HCT116 (cell line): ENCODE measurements around the gene PXYLP1. TPM values are rescaled to one million over a fixed set of nuclear protein-coding genes. Genes with fewer than 3 reads are reported as not detected.

ENCODE experiments used
- ATAC-seq: fragments of 200-7000 bp; cut with Tn5 transposase; 2 replicates; pipeline ENCODE4 v1.9.1; 2020; ENCODE audit warnings: mild to moderate bottlenecking, moderate library complexity
- BruUV-seq: library from RNA; stranded (reverse); fragments of 400-500 nt; replicated peaks from 2 replicates; lab custom pipeline; 2021; lab: Mats Ljungman, UMichigan
- CTCF ChIA-PET: fragments of 300-600 bp; sonication (Branson Sonifier 250); formaldehyde crosslinking; loops from one replicate; lab custom pipeline; 2021; ENCODE audit warnings: antibody characterized with exemption; lab: Charles Lee
- POLR2A ChIA-PET: fragments of 300-600, 350-600 bp; sonication (Branson Sonifier 250); formaldehyde crosslinking; loops from one replicate; lab custom pipeline; 2021; ENCODE audit warnings: antibody characterized with exemption; lab: Charles Lee
- RAD21 ChIA-PET, 2 experiments: fragments of 300-600 bp; sonication (Branson Sonifier 250); formaldehyde crosslinking; loops; one replicate each; lab custom pipeline; 2023; ENCODE audit warnings: low total read pairs in 2 of 2; ENCODE audit not compliant: uncharacterized antibody in 2 of 2, unreplicated experiment in 2 of 2, low non-redundant PET in 1 of 2; lab: Charles Lee
- DNase-seq: peaks from one replicate; pipeline ENCODE4 v3.0.0-alpha.2; 2010; ENCODE audit warnings: low read depth, low spot score
- H2AFZ ChIP-seq: fragments of 200-600 bp; shearing (Covaris generic), sonication (generic); 2 replicates; pipeline ENCODE4 v1.6.1; 2017; ENCODE audit warnings: low read depth, mixed run types, mixed read lengths, antibody characterized with exemption, low read length; ENCODE audit not compliant: poor library complexity, severe bottlenecking
- H3K27ac ChIP-seq: 2 replicates; pipeline ENCODE4 v1.5.1; 2012; ENCODE audit warnings: low read depth, low read length
- H3K27me3 ChIP-seq: fragments of 200-600 bp; sonication (generic); 2 replicates; pipeline ENCODE4 v1.6.1; 2016; ENCODE audit warnings: mixed run types, low read length, mixed read lengths; ENCODE audit not compliant: insufficient read depth
- H3K36me3 ChIP-seq, 2 experiments: fragments of 200-500 bp in 1 of 2; fragments of 200-600 bp in 1 of 2; sonication (Bioruptor generic) in 1 of 2; sonication (generic) in 1 of 2; 2 replicates each; pipeline versions ENCODE4 v1.5.1 to v1.6.1; 2014 to 2016; ENCODE audit warnings: low read length in 2 of 2, inconsistent platforms in 1 of 2, mixed read lengths in 1 of 2, mixed run types in 1 of 2; ENCODE audit not compliant: insufficient read depth in 2 of 2, control insufficient read depth in 1 of 2
- H3K4me1 ChIP-seq, 2 experiments: fragments of 200-600 bp in 1 of 2; sonication (generic) in 1 of 2; 2 replicates each; pipeline versions ENCODE4 v1.5.1 to v1.6.1; 2012 to 2017; ENCODE audit warnings: low read length in 2 of 2, inconsistent platforms in 1 of 2, mild to moderate bottlenecking in 1 of 2, mixed read lengths in 1 of 2, mixed run types in 1 of 2, moderate library complexity in 1 of 2; ENCODE audit not compliant: insufficient read depth in 2 of 2, control insufficient read depth in 1 of 2
- H3K4me2 ChIP-seq: fragments of 200-600 bp; sonication (generic); 2 replicates; pipeline ENCODE4 v1.6.1; 2017; ENCODE audit warnings: mixed run types, low read length, mixed read lengths
- H3K4me3 ChIP-seq, 2 experiments: fragments of 200-600 bp in 1 of 2; sonication (generic) in 1 of 2; replicated peaks in 1 of 2; 2 replicates each; pipeline ENCODE4 v1.5.1; 2011 to 2016; ENCODE audit warnings: low read length in 2 of 2, control low read depth in 1 of 2, low read depth in 1 of 2, mild to moderate bottlenecking in 1 of 2, mixed read lengths in 1 of 2, mixed run types in 1 of 2
- H3K79me2 ChIP-seq: fragments of 200-600 bp; sonication (generic); 2 replicates; pipeline ENCODE4 v1.6.1; 2017; ENCODE audit warnings: mild to moderate bottlenecking, mixed run types, low read length, moderate library complexity, mixed read lengths; ENCODE audit not compliant: insufficient read depth
- H3K9ac ChIP-seq: fragments of 200-600 bp; sonication (generic); 2 replicates; pipeline ENCODE4 v1.6.1; 2016; ENCODE audit warnings: low read length, mixed read lengths
- H3K9me2 ChIP-seq: fragments of 200-600 bp; sonication (generic), shearing (Covaris generic); 2 replicates; pipeline ENCODE4 v1.6.1; 2017; ENCODE audit warnings: mixed run types, mild to moderate bottlenecking, moderate library complexity; ENCODE audit not compliant: insufficient read depth
- H3K9me3 ChIP-seq, 2 experiments: fragments of 200-500 bp in 1 of 2; fragments of 200-600 bp in 1 of 2; sonication (Bioruptor generic) in 1 of 2; sonication (generic) in 1 of 2; 2 replicates each; pipeline ENCODE4 v1.6.1; 2014 to 2017; ENCODE audit warnings: low read length in 2 of 2, mixed read lengths in 2 of 2, inconsistent platforms in 1 of 2, low read depth in 1 of 2, mild to moderate bottlenecking in 1 of 2, mixed run types in 1 of 2, moderate library complexity in 1 of 2; ENCODE audit not compliant: control insufficient read depth in 1 of 2, insufficient read depth in 1 of 2
- H4K20me1 ChIP-seq: fragments of 200-600 bp; sonication (generic), shearing (Covaris generic); 2 replicates; pipeline ENCODE4 v1.6.1; 2017; ENCODE audit warnings: mixed run types, mild to moderate bottlenecking, moderate library complexity; ENCODE audit not compliant: insufficient read depth
- CBX3 ChIP-seq: IDR thresholded peaks from 2 replicates; pipeline ENCODE4 v1.6.1; 2012; ENCODE audit warnings: low read depth
- CEBPB ChIP-seq: IDR thresholded peaks from 2 replicates; pipeline ENCODE4 v1.6.1; 2012; ENCODE audit warnings: low read depth
- CTCF ChIP-seq, 3 experiments: fragments of 200-600 bp in 1 of 3; sonication (generic) in 1 of 3; IDR thresholded peaks in 2 of 3; conservative IDR thresholded peaks in 1 of 3; 2 replicates each; pipeline ENCODE4 v1.5.1; 2012 to 2017; ENCODE audit warnings: low read depth in 2 of 3, low read length in 2 of 3, antibody characterized with exemption in 1 of 3, borderline replicate concordance in 1 of 3, control low read depth in 1 of 3, mild to moderate bottlenecking in 1 of 3, mixed read lengths in 1 of 3, mixed run types in 1 of 3, moderate library complexity in 1 of 3; ENCODE audit not compliant: insufficient read depth in 1 of 3
- EGR1 ChIP-seq: IDR thresholded peaks from 2 replicates; pipeline ENCODE4 v1.6.1; 2012; ENCODE audit warnings: low read depth
- ELF1 ChIP-seq: IDR thresholded peaks from 2 replicates; pipeline ENCODE4 v1.6.1; 2012; ENCODE audit warnings: low read depth, borderline replicate concordance
- EZH2 ChIP-seq: fragments of 200-600 bp; sonication (generic); IDR thresholded peaks from 2 replicates; pipeline ENCODE4 v1.6.1; 2017; ENCODE audit warnings: antibody characterized with exemption, mixed run types
- JUND ChIP-seq: IDR thresholded peaks from 2 replicates; pipeline ENCODE4 v1.6.1; 2012
- MAX ChIP-seq: IDR thresholded peaks from 2 replicates; pipeline ENCODE4 v1.6.1; 2012
- POLR2A ChIP-seq: IDR thresholded peaks from 2 replicates; pipeline ENCODE4 v1.7.0; 2011; ENCODE audit warnings: borderline replicate concordance; ENCODE audit not compliant: insufficient read depth, insufficient read length; ENCODE audit errors: extremely low read depth
- POLR2AphosphoS5 ChIP-seq: IDR thresholded peaks from 2 replicates; pipeline ENCODE4 v1.6.1; 2011; ENCODE audit warnings: mild to moderate bottlenecking, low read depth, low read length, moderate library complexity
- REST ChIP-seq: IDR thresholded peaks from 2 replicates; pipeline ENCODE4 v1.6.1; 2012; ENCODE audit warnings: low read depth
- SIN3A ChIP-seq: IDR thresholded peaks from 2 replicates; pipeline ENCODE4 v1.6.1; 2012; ENCODE audit warnings: low read depth
- SRF ChIP-seq: IDR thresholded peaks from 2 replicates; pipeline ENCODE4 v1.6.1; 2012; ENCODE audit warnings: low read depth
- TCF7L2 ChIP-seq: IDR thresholded peaks from 2 replicates; pipeline ENCODE4 v1.7.0; 2011; ENCODE audit warnings: borderline replicate concordance, inconsistent platforms; ENCODE audit not compliant: insufficient read depth, insufficient read length; ENCODE audit errors: extremely low read depth
- YY1 ChIP-seq: IDR thresholded peaks from 2 replicates; pipeline ENCODE4 v1.6.1; 2011; ENCODE audit warnings: low read length, low read depth, moderate library complexity, mild to moderate bottlenecking; ENCODE audit not compliant: insufficient replicate concordance; ENCODE audit errors: extremely low read depth
- ZBTB33 ChIP-seq: IDR thresholded peaks from 2 replicates; pipeline ENCODE4 v1.6.1; 2011; ENCODE audit warnings: mild to moderate bottlenecking, low read length, moderate library complexity; ENCODE audit not compliant: insufficient replicate concordance; ENCODE audit errors: extremely low read depth
- ZFX ChIP-seq: fragments of 450-650 bp; IDR thresholded peaks from 2 replicates; pipeline ENCODE4 v1.6.1; 2017
- ZNF274 ChIP-seq: fragments of 200-500 bp; sonication (Bioruptor generic); IDR thresholded peaks from 2 replicates; pipeline ENCODE4 v1.6.1; 2014; ENCODE audit warnings: mild to moderate bottlenecking, low read depth, low read length, inconsistent platforms
- intact Hi-C: fragments of 100-400 bp; cut with micrococcal nuclease; formaldehyde crosslinking; loops from 2 replicates; pipeline ENCODE4 v1.10.0; 2022
- total RNA-seq: library from RNA; stranded (reverse); gene quantifications from one replicate; pipeline ENCODE4 v1.2.1, GENCODE V29; 2021; ENCODE audit not compliant: unreplicated experiment
- TF ChIP-seq, protein P1 (sequence below): IDR thresholded peaks from 2 replicates; pipeline ENCODE4 v1.6.1; 2012

PXYLP1 gene
- total RNA-seq, 1 experiment from 2014 or later: 15.3 TPM

DNA sequence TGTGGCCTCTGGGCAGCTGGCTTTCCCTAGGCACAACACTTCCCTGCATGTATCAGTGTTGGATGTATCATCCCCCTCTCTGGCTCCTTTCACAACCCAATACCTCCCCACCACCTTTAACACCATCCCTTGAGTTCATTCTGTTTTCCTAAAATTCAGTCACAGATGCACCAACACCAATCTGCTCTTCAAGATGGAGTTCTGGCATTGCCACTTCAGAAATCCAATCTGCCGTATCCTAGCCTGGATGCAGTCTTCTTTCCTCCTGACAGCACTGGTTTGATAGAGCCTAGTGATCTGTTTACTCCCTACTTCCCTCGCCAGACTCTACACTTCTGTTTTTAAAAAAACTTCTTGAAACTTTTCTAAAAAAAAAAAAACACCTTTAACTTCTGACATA, 21.7 kb downstream of the PXYLP1 start:
- Histone ChIP-seq H3K4me2 (no peak overlapping the region), H3K79me2 (no peaks in the 10 kb centered on the region), H3K9ac (no peak overlapping the region), H3K27ac (no peak overlapping the region), H3K27me3 (no peaks in the 10 kb centered on the region), H2AFZ (no peak overlapping the region), H3K36me3 (no peaks in the 10 kb centered on the region), H4K20me1 (no peaks in the 10 kb centered on the region), H3K9me3 (no peaks in the 10 kb centered on the region), H3K4me1 (no peaks in the 10 kb centered on the region), H3K4me3 (no peak overlapping the region), H3K9me2 (no peaks in the 10 kb centered on the region)
- DNase-seq: no peak
- ChIA-PET CTCF (no interaction called here), RAD21 (no interaction called here), POLR2A (no interaction called here)
- BruUV-seq: no TSS peak
- intact Hi-C loops: no loop called here
- no peak for ATAC-seq
- no peak for TF ChIP-seq POLR2A
- no peak for TF ChIP-seq CEBPB
- no peak for TF ChIP-seq REST
- no peak for TF ChIP-seq ZNF274
- TF ChIP-seq TCF7L2: no peak
- no peak for TF ChIP-seq CBX3
- no peak for TF ChIP-seq ZFX
- TF ChIP-seq MAX: no peak
- no peak for TF ChIP-seq CTCF (IDR thresholded peaks at IDR 0.05 in 2 of 3, conservative IDR thresholded peaks at IDR 0.05 in 1 of 3; ENCODE audit: borderline replicate concordance in 1 of 3, insufficient read depth in 1 of 3, low read depth in 2 of 3, low read length in 2 of 3)
- no peak for TF ChIP-seq ZBTB33
- TF ChIP-seq SIN3A: no peak
- no peak for TF ChIP-seq JUND
- no peak for TF ChIP-seq SRF
- TF ChIP-seq ELF1: no peak
- TF ChIP-seq, protein P1, sequence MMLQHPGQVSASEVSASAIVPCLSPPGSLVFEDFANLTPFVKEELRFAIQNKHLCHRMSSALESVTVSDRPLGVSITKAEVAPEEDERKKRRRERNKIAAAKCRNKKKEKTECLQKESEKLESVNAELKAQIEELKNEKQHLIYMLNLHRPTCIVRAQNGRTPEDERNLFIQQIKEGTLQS: no peak
- TF ChIP-seq YY1: no peak
- no peak for TF ChIP-seq EZH2
- TF ChIP-seq POLR2AphosphoS5: no peak
- TF ChIP-seq EGR1: no peak
